Measurements from ENCODE around the gene BMAL1. TPM values are rescaled to one million over a fixed set of nuclear protein-coding genes. Genes with fewer than 3 reads are reported as not detected.

BMAL1 gene
- total RNA-seq, 2 experiments from 2014 or later, result 71.3 to 73.3 TPM

DNA sequence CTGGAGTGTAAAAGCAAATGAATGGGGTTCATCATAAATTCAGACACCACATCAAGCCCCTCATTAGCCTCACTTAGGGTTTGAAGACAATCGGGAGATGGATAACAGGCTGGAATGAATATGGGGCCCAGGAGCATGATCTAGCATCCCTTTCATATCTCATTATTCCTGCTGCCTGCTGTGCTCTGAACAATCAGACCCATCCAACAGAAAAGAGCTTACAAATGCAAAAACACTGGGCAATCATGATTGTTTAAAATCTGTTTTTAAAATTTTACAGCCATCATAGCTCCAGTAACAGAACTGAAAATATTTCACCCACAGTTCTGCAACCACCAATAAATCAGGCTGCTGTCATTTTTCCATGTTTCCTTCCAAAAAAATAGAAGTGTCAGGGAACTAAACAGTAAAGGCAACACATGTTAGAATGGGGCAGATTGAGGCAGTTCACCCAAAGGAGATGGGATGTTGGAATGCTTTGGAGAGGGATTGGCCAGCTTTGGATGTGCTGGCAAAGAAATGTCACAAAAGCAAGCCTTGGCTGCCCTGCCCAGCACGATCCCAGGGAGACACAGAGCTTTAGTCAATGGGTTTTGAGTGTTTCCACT, 47.8 kb upstream of the BMAL1 start:
- DNase-seq (no peak), ATAC-seq (ENCODE audit: poor library complexity) (no peak)
- H3K27me3 Mint-ChIP-seq, result no peaks in the 10 kb centered on the region
- TF ChIP-seq, protein P1, sequence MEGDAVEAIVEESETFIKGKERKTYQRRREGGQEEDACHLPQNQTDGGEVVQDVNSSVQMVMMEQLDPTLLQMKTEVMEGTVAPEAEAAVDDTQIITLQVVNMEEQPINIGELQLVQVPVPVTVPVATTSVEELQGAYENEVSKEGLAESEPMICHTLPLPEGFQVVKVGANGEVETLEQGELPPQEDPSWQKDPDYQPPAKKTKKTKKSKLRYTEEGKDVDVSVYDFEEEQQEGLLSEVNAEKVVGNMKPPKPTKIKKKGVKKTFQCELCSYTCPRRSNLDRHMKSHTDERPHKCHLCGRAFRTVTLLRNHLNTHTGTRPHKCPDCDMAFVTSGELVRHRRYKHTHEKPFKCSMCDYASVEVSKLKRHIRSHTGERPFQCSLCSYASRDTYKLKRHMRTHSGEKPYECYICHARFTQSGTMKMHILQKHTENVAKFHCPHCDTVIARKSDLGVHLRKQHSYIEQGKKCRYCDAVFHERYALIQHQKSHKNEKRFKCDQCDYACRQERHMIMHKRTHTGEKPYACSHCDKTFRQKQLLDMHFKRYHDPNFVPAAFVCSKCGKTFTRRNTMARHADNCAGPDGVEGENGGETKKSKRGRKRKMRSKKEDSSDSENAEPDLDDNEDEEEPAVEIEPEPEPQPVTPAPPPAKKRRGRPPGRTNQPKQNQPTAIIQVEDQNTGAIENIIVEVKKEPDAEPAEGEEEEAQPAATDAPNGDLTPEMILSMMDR (IDR thresholded peaks at IDR 0.05), result no peak
- POLR2A ChIA-PET, result no interaction called here
- intact Hi-C loops (cut with DNase I, micrococcal nuclease), result loop anchor here in 1 of 2 experiments (10.0 kb wide), 1 partner anchor 265 kb away; no protein-coding TSS in a partner anchor
- peaks cover 0 to 5% of the 10 kb centered on the region in 2 experiments for H3K27me3 ChIP-seq (ENCODE audit: control insufficient read depth in 1 of 2, insufficient read depth in 2 of 2, low read length in 2 of 2)
- no peaks in the 10 kb centered on the region for H3K9me3 Mint-ChIP-seq
- no peak overlapping the region for H3K27ac Mint-ChIP-seq
- H3K9me3 ChIP-seq (ENCODE audit: control insufficient read depth in 1 of 2, insufficient read depth in 1 of 2, low read length in 2 of 2), result no peaks in the 10 kb centered on the region
- H3K36me3 ChIP-seq (ENCODE audit: insufficient read depth, low read length), result no peaks in the 10 kb centered on the region
- CTCF ChIA-PET, result no interaction called here
- no peaks in the 10 kb centered on the region for H3K4me1 Mint-ChIP-seq (ENCODE audit: low read depth)
- H3K27ac ChIP-seq (ENCODE audit: low read depth in 1 of 2, low read length in 2 of 2), result no peak overlapping the region
- no peaks in the 10 kb centered on the region for H3K36me3 Mint-ChIP-seq (ENCODE audit: low read depth)
- no peak overlapping the region for H3K4me3 Mint-ChIP-seq
- H3K4me1 ChIP-seq (ENCODE audit: insufficient read depth, low read length), result no peaks in the 10 kb centered on the region
- H3K4me3 ChIP-seq (ENCODE audit: low read length), result no peak overlapping the region

DNA sequence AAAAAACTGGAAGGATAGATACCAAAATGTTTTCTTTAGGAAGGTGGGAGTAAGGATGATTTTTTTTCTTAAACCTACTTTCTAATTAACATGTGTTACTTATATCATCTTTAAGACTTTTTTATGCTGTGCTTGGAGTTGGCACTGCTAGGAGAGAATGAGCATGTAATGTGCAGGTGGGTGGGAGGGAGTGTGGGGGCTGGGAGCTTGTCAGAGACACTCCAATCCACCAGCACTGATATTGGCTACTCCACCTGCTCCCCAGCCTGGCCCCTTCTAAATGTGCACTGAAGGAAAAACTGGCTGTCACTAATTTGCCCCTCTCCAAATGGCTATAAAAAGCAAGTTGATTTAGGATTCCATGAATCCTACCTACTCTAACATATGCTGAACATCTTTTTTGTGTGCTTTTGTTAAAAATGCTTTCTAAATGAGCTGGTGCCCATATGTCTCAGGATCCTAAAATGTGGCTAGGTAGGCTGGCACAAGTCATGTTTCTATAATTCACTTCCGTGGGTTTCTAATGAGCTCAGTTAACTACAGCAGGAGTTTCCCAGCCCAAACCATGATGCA, 44.3 kb upstream of the BMAL1 start:
- Mint-ChIP-seq H3K27me3 (peaks cover 4% of the 10 kb centered on the region), H3K4me3 (no peak overlapping the region), H3K4me1 (ENCODE audit: low read depth) (no peaks in the 10 kb centered on the region), H3K36me3 (ENCODE audit: low read depth) (no peaks in the 10 kb centered on the region), H3K9me3 (no peaks in the 10 kb centered on the region), H3K27ac (no peak overlapping the region)
- H3K36me3 ChIP-seq (ENCODE audit: insufficient read depth, low read length), result no peaks in the 10 kb centered on the region
- CTCF ChIA-PET, result no interaction called here
- TF ChIP-seq, protein P1 (IDR thresholded peaks at IDR 0.05), result no peak
- H3K4me3 ChIP-seq (ENCODE audit: low read length), result no peak overlapping the region
- H3K9me3 ChIP-seq (ENCODE audit: control insufficient read depth in 1 of 2, insufficient read depth in 1 of 2, low read length in 2 of 2), result no peaks in the 10 kb centered on the region
- H3K27ac ChIP-seq (ENCODE audit: low read depth in 1 of 2, low read length in 2 of 2), result no peak overlapping the region
- no peaks in the 10 kb centered on the region for H3K4me1 ChIP-seq (ENCODE audit: insufficient read depth, low read length)
- intact Hi-C loops (cut with DNase I, micrococcal nuclease), result loop anchor here in 1 of 2 experiments (10.0 kb wide), 1 partner anchor 268 kb away; no protein-coding TSS in a partner anchor
- H3K27me3 ChIP-seq (ENCODE audit: control insufficient read depth in 1 of 2, insufficient read depth in 2 of 2, low read length in 2 of 2), result peaks cover 0 to 2% of the 10 kb centered on the region in 2 experiments
- ATAC-seq (ENCODE audit: poor library complexity) (no peak), DNase-seq (no peak)
- POLR2A ChIA-PET, result no interaction called here

DNA sequence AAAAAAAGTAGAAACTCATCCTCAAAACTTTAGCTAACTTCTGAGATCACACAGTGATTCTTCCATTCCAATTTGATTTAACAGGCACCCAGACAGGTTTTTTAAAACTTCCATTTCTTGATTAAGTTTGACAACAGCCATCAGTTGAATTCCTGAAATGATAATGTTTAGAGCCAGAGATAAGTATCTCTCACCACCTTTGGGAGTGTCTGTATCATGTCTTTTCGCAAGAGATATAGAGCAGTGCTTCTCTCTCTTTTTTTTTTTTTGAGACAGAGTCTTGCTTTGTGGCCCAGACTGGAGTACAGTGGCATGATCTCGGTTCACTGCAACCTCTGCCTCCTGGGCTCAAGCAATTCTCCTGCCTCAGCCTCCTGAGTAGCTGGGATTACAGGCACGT, 41.7 kb upstream of the BMAL1 start:
- Histone ChIP-seq H3K27me3 (ENCODE audit: control insufficient read depth in 1 of 2, insufficient read depth in 2 of 2, low read length in 2 of 2) (peaks cover 0 to under 1% of the 10 kb centered on the region in 2 experiments), H3K4me3 (ENCODE audit: low read length) (no peak overlapping the region), H3K4me1 (ENCODE audit: insufficient read depth, low read length) (no peaks in the 10 kb centered on the region), H3K36me3 (ENCODE audit: insufficient read depth, low read length) (no peaks in the 10 kb centered on the region), H3K27ac (ENCODE audit: low read depth in 1 of 2, low read length in 2 of 2) (no peak overlapping the region), H3K9me3 (ENCODE audit: control insufficient read depth in 1 of 2, insufficient read depth in 1 of 2, low read length in 2 of 2) (no peaks in the 10 kb centered on the region)
- Mint-ChIP-seq H3K36me3 (ENCODE audit: low read depth) (no peaks in the 10 kb centered on the region), H3K4me3 (no peak overlapping the region), H3K27ac (no peak overlapping the region), H3K4me1 (ENCODE audit: low read depth) (no peaks in the 10 kb centered on the region), H3K27me3 (peaks cover 9% of the 10 kb centered on the region), H3K9me3 (no peaks in the 10 kb centered on the region)
- ATAC-seq (ENCODE audit: poor library complexity) (no peak), DNase-seq (no peak)
- TF ChIP-seq, protein P1 (IDR thresholded peaks at IDR 0.05), result no peak
- CTCF ChIA-PET, result interaction anchor here (2.6 kb wide), 1 partner anchor 99 kb away, joined by 7 read pairs; no protein-coding TSS in a partner anchor
- intact Hi-C loops (cut with DNase I, micrococcal nuclease), result loop anchor here in 1 of 2 experiments (5.0 to 10.0 kb wide), 3 partner anchors 101 to 904 kb away; no protein-coding TSS in a partner anchor
- POLR2A ChIA-PET, result no interaction called here

Data from CD4-positive, alpha-beta T cell (primary cell).